Measurements from ENCODE around the gene ALK. TPM values are rescaled to one million over a fixed set of nuclear protein-coding genes. Genes with fewer than 3 reads are reported as not detected.

Gene ALK
- total and polyA plus RNA-seq, 2 donors (not counting 1 experiment from before 2014, with no cell fraction given): not detected

- no peak overlapping the region for H3K27ac Mint-ChIP-seq
- Histone ChIP-seq H4K20me1 (ENCODE audit: control insufficient read depth, insufficient read depth, low read length, poor library complexity, severe bottlenecking) (no peaks in the 10 kb centered on the region), H3K4me1 (ENCODE audit: control insufficient read depth in 2 of 2, insufficient read depth in 2 of 2, low read length in 2 of 2) (no peaks in the 10 kb centered on the region), H3K9ac (ENCODE audit: low read length) (no peak overlapping the region), H3K79me2 (ENCODE audit: control insufficient read depth, insufficient read depth, low read length) (no peaks in the 10 kb centered on the region), H3K9me3 (ENCODE audit: control extremely low read depth in 1 of 3, control insufficient read depth in 2 of 3, insufficient read depth in 1 of 3, low read length in 2 of 3) (no peaks in the 10 kb centered on the region), H3K4me2 (replicated peaks; ENCODE audit: low read depth, low read length, poor library complexity, severe bottlenecking) (no peak overlapping the region), H2AFZ (ENCODE audit: insufficient read depth, low read depth, low read length, poor library complexity, severe bottlenecking) (no peak overlapping the region), H3K36me3 (replicated peaks in 1 of 2; ENCODE audit: control extremely low read depth in 1 of 2, control insufficient read depth in 1 of 2, extremely low read depth in 1 of 2, insufficient read depth in 2 of 2, low read length in 1 of 2) (no peaks in the 10 kb centered on the region), H3K4me3 (ENCODE audit: control extremely low read depth in 1 of 5, extremely low read depth in 1 of 5, insufficient read depth in 1 of 5, low read depth in 2 of 5, low read length in 4 of 5) (no peak overlapping the region), H3K27ac (ENCODE audit: low read length in 2 of 2) (no peak overlapping the region), H3K27me3 (replicated peaks in 1 of 4; ENCODE audit: control extremely low read depth in 1 of 4, control insufficient read depth in 3 of 4, insufficient read depth in 4 of 4, low read length in 3 of 4) (peaks cover 0 to 5% (median 1%) of the 10 kb centered on the region in 4 experiments)
- no peak for DNase-seq
- CTCF ChIA-PET: no interaction called here
- H3K9me3 Mint-ChIP-seq (ENCODE audit: insufficient read depth): no peaks in the 10 kb centered on the region
- H3K27me3 Mint-ChIP-seq: peaks cover 18% of the 10 kb centered on the region
- POLR2A ChIA-PET: no interaction called here
- no CpG with 5 or more reads among the region's 2 CpGs for WGBS (ENCODE audit: insufficient coverage)
- no peak overlapping the region for H3K4me3 Mint-ChIP-seq
- TF ChIP-seq CTCF (IDR thresholded peaks at IDR 0.05) (no peak), EZH2 (IDR thresholded peaks at IDR 0.05; ENCODE audit: borderline replicate concordance, insufficient read depth, low read depth, low read length, poor library complexity, severe bottlenecking) (no peak)
- H3K4me1 Mint-ChIP-seq: no peaks in the 10 kb centered on the region
- ATAC-seq (ENCODE audit: low read depth): no peak
- intact Hi-C loops (cut with micrococcal nuclease): no loop called here
Observed at GRCh38 chr2:29879456-29879855, 41.9 kb downstream of the ALK start.

GRCh38 chr2:29878898-29879297 lies 42.5 kb downstream of the ALK start:
- H3K4me1 Mint-ChIP-seq: no peaks in the 10 kb centered on the region
- Histone ChIP-seq H3K36me3 (replicated peaks in 1 of 2; ENCODE audit: control extremely low read depth in 1 of 2, control insufficient read depth in 1 of 2, extremely low read depth in 1 of 2, insufficient read depth in 2 of 2, low read length in 1 of 2) (no peaks in the 10 kb centered on the region), H3K27me3 (replicated peaks in 1 of 4; ENCODE audit: control extremely low read depth in 1 of 4, control insufficient read depth in 3 of 4, insufficient read depth in 4 of 4, low read length in 3 of 4) (peaks cover 0 to 5% (median 1%) of the 10 kb centered on the region in 4 experiments), H3K4me2 (replicated peaks; ENCODE audit: low read depth, low read length, poor library complexity, severe bottlenecking) (no peak overlapping the region), H3K9ac (ENCODE audit: low read length) (no peak overlapping the region), H3K27ac (ENCODE audit: low read length in 2 of 2) (no peak overlapping the region), H3K4me3 (ENCODE audit: control extremely low read depth in 1 of 5, extremely low read depth in 1 of 5, insufficient read depth in 1 of 5, low read depth in 2 of 5, low read length in 4 of 5) (no peak overlapping the region), H3K79me2 (ENCODE audit: control insufficient read depth, insufficient read depth, low read length) (no peaks in the 10 kb centered on the region), H2AFZ (ENCODE audit: insufficient read depth, low read depth, low read length, poor library complexity, severe bottlenecking) (no peak overlapping the region), H3K4me1 (ENCODE audit: control insufficient read depth in 2 of 2, insufficient read depth in 2 of 2, low read length in 2 of 2) (no peaks in the 10 kb centered on the region), H3K9me3 (ENCODE audit: control extremely low read depth in 1 of 3, control insufficient read depth in 2 of 3, insufficient read depth in 1 of 3, low read length in 2 of 3) (no peaks in the 10 kb centered on the region), H4K20me1 (ENCODE audit: control insufficient read depth, insufficient read depth, low read length, poor library complexity, severe bottlenecking) (no peaks in the 10 kb centered on the region)
- H3K4me3 Mint-ChIP-seq: no peak overlapping the region
- peaks cover 18% of the 10 kb centered on the region for H3K27me3 Mint-ChIP-seq
- no peak overlapping the region for H3K27ac Mint-ChIP-seq
- POLR2A ChIA-PET: no interaction called here
- no peaks in the 10 kb centered on the region for H3K9me3 Mint-ChIP-seq (ENCODE audit: insufficient read depth)
- WGBS (ENCODE audit: insufficient coverage): 80% methylated on average over 2 of the region's 3 CpGs
- ATAC-seq (ENCODE audit: low read depth) (no peak), DNase-seq (no peak)
- intact Hi-C loops (cut with micrococcal nuclease): no loop called here
- TF ChIP-seq EZH2 (IDR thresholded peaks at IDR 0.05; ENCODE audit: borderline replicate concordance, insufficient read depth, low read depth, low read length, poor library complexity, severe bottlenecking) (no peak), CTCF (IDR thresholded peaks at IDR 0.05) (no peak)
- CTCF ChIA-PET: no interaction called here
